ENCODE data around the gene NPVF. TPM values are rescaled to one million over a fixed set of nuclear protein-coding genes. Genes with fewer than 3 reads are reported as not detected.

The NPVF gene
- total and polyA plus RNA-seq, 2 of the 8 experiments (the other 6 are each of a cell fraction or from before 2014, with no cell fraction given) = not detected

- TF ChIP-seq EZH2 (IDR thresholded peaks at IDR 0.05; ENCODE audit: low read depth, low read length, severe bottlenecking) = no peak
- TF ChIP-seq SAP30 (IDR thresholded peaks at IDR 0.05; ENCODE audit: insufficient read depth, insufficient replicate concordance, low read length) = no peak
- no peak for TF ChIP-seq TCF12 (IDR thresholded peaks at IDR 0.05; ENCODE audit: low read depth, low read length)
- TF ChIP-seq, protein P1, sequence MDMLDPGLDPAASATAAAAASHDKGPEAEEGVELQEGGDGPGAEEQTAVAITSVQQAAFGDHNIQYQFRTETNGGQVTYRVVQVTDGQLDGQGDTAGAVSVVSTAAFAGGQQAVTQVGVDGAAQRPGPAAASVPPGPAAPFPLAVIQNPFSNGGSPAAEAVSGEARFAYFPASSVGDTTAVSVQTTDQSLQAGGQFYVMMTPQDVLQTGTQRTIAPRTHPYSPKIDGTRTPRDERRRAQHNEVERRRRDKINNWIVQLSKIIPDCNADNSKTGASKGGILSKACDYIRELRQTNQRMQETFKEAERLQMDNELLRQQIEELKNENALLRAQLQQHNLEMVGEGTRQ (IDR thresholded peaks at IDR 0.05; ENCODE audit: low read length) = no peak
- no peak for TF ChIP-seq SUZ12 (IDR thresholded peaks at IDR 0.05; ENCODE audit: low read length)
These were observed 18.0 kb upstream of the NPVF start (continued) for GRCh38 chr7:25246306-25246705.

Data from H1 (cell line).